Stimulated activated CD8-positive, alpha-beta memory T cell treated with anti-CD3 and anti-CD28 coated beads, Interleukin-12 subunit alpha, Interleukin-12 subunit beta, amount 100 ng/mL, for 24 hours (primary cell): ENCODE data around the gene HIVEP3.

Source experiments
- DNase-seq: peaks from one replicate; pipeline ENCODE4 v3.0.0-alpha.2; 2020; ENCODE audit errors: extremely low read depth

The HIVEP3 gene

DNA sequence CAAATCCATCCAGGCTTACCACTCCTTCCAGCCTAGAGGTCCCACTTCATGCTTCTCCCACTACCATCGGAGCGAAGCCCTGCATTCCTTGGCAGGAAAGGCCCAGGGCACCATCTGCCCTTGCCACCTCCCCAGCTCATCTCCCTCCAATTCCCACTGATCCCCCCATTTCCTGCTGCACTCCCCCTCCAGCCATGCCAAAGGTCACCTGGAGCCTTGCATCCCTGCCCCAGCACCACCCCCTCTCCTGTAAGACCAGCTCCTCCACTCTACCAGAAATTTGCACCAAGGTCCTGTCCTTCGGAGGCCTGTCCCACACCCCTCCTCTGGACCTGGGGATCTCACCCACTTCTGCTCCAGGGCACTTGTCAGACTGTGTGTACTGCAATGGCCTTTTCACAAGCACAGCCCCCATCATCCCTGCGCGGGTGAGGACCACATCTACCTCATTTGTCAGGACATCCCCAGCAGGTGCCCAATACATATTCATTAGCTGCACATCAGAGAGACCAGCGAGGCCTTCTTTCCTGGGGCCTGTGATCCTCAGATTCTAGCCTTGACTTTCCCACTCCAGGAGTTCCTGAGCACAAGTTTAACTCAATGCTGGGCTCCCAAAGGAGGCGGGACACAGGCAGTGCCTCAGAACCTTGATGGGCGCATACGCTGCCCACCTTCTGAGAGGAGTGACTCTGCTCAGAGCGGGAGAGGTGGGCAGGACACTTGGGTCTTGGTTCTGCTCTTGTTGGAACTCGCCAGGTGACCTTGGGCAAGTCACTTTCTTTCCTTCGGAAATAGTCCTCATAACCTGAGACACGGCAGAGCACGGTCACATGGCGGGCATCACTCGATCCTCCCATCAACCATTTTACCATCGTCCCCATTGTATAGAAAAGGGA lies 384.3 kb downstream of the HIVEP3 start:
- DNase-seq = no peak

DNA sequence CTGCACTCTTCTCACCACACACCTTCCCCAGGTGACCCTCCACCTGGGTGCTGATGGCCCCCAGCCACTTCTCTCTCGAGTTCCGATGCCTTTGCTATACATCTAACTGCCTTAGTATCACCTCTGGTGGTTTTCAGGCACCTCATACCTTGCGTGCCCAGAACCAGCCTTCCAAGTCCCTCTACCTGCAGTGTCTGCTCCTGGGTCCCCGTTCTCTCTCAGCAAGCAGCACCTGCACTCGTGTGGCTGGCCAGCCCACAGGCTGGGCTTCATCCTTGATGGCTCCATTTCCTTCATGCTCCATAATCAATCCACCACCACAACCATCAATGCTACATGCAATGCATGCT lies 385.0 kb downstream of the HIVEP3 start:
- DNase-seq = no peak

DNA sequence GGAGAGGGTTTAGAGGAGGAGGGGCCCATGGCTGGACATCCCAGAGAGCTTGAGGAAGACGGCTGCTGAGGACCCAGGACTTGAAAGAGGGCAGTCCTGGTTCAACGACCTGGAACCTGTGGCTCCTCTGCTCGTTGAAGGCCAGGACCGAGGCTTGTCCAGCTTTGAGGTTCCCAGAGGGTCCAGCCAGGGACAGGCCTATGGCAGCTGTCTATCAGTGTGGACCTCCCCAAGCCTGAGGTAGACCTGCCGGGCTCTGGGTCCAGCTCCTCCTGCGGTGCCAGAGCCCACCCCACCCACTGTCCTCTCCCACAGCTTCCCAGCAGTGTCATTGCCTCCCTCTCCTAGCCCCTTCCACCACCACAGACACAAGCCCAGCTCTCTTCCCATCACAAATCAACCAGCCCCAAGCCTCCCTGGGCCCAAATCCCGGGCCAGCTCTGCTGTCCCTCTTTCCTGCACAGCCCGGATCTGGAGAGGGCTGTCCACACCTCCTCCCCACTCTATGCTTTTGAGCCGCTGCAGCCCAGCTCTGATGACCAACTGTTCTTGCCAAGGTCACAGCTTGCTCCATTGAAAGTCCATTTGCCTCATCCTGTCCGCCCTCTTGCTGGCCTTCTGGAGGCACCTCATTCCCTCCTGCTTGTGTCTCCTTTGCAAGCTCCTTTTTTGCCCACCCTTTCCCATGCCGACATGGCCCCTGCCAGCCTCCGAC lies 385.5 kb downstream of the HIVEP3 start:
- DNase-seq = no peak

DNA sequence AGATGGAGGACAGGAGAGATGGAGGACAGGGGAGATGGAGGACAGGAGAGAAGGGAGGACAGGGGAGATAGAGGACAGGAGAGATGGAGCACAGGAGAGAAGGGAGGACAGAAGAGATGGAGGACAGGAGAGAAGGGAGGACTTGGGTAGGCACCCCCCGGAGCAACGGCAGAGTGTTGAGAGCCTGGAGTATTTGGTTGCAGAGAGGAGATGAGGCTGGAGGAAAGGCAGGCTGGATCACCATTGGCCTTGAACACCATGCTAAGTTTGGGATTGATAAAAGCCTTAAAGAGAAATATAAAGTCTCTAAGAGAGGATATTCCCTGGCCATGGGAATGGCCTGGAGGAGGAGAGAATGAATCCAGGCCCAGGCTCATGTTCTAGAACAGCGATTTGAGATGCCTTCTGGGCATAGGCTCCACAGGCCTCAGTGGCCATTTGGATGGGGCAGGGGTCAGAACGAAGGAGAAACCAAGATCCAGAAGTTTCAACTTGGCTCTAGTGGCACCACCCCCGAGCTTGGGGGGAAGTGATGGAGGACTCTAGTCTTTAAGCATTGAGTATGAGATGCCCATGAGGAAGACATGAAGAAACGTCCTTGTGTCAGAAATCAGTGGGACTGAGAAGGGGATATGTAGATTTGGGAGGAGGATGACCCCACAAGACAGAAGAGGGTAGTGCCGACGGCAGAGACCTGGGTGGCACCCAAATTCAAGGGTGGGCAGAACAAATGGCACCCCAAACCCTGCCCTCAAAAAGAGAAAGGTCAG lies 386.3 kb downstream of the HIVEP3 start:
- no peak for DNase-seq

DNA sequence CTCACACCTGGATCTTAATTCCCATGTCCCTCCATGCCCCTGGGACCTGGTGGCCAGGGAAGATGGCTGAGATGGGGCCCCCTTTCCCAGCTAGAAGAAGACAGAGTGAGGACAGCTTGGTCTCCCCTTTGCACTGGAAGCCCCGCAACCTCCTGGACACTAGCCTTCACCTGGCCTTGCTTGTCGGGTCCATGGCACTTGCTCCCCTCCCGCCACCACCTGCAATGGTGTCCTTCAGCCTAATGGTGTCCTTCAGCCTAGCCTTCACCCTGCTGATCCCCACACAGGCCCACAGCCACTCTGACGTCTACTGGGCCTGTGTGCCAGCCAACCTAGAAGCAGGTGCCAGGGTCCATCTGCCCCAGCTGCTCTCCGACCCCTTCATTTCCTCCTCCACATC lies 388.3 kb downstream of the HIVEP3 start:
- DNase-seq = no peak

DNA sequence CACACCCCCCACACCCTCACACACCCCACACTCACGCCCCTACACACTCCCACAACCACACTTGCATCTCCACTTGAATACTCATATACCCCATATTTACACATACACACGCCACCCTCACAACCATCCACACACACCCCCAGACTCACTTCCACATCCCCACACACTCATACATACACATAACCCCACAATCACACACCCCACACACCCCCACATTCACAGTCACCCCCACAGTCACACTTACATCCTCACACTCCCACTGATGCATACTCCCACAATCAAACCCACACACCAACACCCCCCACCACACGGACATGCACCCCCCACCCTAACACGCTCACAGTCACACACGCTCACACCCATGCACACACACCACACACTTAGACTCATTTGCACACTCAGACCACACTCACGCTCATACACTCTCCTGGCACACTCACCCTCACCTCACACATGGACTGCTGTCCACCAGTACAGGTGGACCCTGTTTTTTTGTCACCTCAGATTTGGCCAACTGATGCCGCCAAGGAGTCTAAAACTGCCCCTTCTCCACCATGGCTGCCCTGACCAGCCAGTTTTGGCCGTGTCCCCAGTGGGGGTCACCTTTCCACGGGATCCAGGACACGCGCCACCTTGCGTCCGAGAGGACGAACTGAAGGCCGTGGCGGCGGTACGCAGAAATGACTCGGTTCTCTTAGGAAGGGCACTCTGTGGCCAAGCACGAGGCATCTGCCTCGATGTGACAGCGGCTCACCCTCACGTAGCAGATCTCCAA lies 388.9 kb downstream of the HIVEP3 start:
- DNase-seq = no peak

DNA sequence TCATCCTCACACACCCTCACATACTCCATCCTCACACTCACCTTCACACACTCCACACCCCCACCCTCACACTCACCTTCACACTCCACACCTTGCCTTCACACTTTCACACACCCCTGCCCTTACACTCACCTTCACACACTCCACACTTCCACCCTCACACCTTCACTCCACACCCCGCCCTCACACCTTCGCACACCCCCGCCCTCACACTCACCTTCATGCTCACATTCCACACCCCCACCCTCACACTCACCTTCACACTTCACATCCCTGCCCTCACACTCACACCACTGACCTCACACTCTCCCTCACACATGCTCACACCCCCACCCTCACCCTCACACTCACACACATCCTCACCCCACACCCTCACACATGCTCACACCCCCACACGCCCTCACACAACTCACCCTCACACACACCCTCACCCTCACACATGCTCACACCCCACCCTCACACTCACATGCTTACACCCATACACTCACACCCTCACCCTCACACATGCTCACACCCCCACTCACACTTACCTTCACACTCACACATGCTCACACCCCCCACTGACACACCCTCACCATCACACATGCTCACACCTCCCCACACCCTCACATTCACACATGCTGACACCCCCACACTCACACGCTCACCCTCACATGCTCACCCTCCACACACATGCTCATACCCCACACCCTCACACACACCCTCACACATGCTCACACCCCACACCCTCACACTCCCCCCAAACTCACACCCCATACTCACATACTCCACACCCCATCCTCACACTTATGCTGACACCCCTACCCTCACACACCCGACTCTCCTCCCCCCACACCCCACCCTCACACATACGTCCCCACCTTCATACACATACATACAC lies 389.8 kb downstream of the HIVEP3 start:
- no peak for DNase-seq

DNA sequence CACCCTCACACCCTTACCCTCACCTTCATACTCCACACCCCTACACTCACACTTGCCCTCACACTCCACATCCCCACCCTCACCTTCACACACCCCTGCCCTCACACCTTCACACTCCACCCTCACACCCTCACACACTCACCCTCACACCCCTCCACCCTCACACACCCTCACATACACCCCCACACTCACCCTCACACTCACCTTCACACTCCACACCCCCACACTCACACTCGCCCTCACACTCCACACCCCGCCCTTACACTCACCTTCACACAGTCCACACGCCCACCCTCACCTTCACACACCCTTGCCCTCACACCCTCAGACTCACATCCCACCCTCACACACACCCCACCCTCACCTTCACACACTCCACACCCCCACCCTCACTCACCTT lies 390.6 kb downstream of the HIVEP3 start:
- no peak for DNase-seq

DNA sequence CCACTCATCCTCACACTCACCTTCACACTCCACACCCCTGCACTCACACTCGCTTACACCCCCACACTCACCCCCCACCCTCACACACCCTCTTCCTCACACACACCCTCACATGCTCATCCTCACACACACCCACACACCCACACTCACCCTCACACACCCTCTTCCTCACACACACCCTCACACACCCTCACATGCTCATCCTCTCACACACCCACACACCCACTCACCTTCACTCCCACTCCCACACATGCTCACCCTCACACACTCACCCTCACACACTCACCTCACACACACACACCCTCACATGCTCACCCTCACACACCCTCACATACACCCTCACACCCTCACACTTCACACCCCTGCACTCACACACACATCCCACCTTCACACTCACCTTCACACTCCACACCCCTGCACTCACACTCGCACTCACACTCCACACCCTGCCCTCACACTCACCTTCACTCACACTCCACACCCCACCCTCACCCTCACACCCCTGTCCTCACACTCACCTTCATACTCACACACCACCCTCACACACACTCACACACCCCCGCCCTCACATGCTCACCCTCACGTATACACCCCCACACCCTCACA lies 391.7 kb downstream of the HIVEP3 start:
- no peak for DNase-seq

DNA sequence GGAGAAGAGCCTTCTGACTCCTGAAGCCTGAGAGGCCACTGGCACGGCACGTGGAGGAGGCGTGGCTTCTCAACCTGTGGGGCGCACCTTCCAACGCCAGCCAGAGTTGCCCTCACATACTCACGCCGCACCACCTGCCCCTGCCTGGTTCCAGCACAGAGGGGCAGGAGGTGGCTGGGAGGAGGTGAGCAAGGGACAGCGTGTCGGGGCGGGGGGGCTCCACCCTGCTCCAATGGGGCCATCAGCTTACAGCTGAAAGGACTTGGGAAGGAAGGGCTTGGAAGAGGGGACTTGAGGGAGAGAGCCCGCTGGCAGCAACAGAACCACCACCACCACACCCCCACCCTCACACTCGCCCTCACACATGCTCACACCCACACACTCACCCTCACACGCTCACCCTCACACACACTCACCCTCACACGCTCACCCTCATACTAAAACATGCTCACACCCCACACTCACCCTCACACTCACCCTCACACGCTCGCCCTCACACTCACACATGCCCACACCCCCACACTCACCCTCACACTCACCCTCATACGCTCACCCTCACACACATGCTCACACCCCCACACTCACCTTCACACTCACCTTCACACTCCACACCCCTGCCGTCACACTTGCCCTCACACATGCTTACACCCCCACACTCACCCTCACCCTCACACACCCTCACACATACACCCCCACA lies 392.7 kb downstream of the HIVEP3 start:
- DNase-seq = no peak

DNA sequence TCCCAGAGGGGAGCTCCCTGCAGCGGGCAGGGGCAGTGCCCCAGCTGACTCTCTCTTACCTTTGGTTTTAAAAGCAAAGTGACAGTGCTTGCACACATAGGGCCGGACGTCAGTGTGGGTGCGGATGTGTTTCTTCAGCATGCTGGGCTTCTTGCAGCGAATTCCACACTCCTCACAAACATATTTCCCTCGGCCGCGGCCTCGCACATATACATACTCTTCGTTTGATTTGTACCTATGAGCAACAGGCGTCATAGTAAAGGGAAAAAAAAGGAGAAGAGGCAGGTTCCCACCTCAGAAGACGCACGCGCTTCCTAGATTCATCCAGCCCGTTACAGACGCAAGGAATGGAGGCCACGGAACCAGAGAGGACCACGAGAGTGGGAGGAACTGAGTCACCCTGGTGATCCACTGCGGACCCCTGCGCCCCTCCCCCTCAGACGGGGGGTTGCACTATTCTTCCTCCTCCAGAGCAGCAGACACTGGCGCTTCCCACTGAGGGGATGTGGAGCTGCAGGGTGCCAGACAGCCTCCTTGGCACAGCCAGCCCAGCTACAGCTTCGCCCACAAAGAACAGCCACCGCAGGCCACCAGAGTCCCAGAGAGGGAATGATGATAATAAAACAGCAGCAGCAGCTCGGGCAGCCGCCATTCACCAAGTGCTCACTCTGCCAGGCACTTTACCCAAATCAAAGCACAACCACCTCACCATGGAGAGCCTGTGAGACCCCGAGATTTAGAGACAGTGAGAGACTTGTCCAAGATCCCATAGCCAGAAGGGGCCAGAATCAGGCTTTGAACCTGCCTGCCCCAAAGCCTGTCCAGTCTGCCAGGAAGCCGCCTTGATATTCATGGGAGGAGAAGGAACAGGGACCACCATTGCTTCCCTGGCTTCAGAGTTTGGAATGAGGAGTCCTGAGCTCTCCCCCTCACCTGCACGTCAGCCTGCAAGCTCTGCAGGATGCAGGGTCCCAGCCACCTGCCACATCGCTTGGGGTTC lies 393.7 kb downstream of the HIVEP3 start:
- DNase-seq = no peak

DNA sequence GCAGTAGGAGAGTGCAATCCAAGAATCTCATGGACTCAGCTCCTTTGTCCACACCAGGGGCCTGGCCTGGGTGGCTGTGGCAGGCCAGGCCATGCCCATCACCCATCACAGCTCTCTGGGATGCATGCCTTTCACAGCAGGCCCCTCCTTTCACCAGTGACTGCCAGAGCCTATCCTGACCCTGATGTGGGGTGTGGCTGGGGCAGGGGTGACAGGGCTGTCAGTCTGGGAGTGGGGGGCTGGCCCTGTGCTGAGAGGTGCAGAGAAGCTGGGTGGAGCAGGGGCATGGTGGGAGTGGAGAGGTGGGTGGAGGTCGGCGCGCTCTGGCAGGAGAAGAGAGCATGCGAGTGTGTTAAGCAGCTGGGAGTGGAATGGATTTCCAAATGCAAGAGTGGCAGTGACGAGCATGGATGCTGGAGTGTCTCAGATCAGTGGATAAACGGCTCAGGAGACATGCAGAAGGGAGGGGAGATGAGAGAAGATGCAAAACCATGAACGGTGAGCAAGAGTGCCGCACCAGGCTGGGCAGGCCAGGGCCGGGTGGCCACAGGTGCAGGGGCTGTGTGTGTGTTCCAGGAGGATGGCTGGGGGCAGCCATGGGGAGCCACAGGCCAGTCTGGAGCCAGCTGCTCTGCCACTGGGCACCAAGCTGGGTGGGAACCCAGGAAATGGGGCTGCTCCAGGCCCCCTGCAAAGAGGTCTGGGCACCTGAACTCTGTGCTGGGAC lies 394.6 kb downstream of the HIVEP3 start:
- DNase-seq = no peak

DNA sequence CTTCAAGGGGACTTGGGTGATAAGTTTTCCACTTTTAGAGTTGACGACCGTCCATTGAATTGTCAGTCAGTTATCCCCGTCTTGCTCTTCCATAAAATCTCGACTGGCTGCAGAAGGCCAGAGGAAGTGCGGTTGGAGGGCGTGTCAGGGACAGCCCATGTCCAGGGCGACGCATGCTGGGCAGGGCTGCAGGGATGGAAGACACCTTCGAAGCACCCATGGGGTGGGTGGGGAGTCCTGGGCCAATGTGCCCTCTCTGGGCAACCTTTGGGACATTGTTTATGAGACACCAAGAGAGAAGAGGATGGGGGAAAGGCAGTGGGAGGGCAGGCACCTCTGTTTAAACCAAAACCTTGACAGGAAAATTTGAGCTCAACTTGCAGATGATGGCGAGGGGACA lies 395.7 kb downstream of the HIVEP3 start:
- DNase-seq = no peak

DNA sequence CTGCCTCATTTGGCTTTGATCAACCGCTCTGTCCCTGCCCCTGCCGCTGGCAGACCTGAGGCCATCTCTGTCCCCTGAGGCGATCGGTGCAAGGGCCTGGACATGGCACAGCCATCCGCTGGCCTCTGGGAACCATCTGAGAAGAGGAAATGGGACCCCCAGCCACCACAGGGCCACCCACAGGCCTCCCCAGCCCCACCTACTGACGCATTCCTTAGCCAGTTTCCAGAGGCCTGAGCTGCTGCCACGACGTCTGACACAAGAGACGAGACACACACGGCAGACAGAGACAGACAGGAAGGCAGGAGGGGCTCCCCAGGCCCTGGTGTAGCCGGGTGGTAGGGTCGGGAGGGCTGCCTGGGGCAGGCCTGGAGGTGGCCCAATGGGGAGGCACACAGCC lies 397.0 kb downstream of the HIVEP3 start:
- no peak for DNase-seq

DNA sequence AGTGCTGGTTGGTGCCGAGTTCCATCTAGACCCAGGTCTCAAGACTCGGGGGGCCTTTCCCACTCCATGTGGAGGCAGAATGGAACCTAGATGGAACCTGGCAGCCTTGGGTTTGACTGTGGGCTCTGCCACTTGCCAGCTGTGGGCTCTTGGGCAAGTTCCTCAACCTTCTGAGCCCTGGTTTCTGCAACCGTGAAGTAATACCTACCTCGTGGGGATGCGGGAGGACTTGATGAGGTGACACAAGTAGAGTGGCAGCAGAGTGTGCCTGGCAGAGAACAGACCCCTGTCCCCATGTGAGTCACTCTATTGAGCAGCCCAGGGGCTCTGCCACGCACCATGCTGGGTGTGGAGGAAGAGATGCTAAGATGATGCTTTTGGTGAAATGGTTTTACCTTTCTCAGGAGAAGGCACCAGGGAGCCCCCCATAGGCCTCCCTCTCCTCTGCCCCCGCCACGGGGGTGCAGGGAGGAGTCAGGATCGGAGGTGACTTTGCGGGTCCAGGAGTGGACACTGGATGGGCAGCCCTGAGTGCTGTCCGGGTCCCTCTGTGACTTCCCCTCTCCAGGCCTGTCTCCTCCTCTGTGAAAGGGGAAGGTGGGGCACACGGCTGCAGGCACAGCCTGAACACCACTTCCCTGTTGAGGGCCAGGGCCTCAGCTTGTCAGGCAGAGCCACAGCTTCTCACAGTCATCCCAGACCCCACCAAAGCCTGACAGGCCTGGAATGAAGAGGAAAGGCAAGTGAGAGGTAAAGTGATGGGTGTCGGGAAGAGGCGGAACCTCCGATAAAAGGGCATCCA lies 397.6 kb downstream of the HIVEP3 start:
- no peak for DNase-seq

DNA sequence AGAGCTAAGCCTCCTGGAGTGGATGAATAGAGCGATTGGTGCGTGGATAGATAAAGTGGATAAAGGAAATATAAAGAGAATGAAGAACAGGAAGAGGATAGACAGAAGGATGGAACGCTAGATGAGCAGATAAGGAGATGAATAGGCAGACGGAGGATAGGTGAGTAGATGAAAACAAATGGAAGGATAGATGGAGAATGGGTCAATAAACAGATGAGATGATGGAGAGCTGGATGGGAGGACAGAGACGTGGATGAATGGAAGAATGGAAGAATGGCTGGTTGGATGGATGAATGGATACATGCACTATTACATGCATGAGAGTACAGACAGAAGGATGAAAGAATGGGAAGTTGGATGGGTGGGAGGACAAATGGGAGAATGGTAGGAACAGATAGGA lies 399.1 kb downstream of the HIVEP3 start:
- DNase-seq = no peak

DNA sequence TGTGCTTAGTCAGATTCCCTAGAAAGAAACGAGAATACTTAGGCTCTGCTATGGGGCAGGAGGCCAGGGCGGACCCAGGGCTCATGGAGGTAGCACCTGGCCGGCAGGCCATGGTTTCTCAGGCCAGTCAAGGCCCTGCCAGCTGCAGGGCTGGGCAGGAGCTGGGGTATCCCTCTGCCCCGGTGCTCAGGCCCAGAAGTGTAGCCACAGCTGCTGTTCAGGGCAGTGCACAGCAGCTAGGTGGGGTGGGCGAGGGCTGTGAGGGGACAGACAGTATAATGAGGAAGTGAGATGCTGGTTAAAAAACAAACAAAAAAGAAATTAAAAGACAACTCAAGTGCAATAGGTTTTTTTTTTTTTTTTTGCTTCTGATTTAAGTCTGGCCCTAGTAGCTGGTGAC lies 400.3 kb downstream of the HIVEP3 start:
- DNase-seq = no peak
